Heart left ventricle (tissue), 13 donors: ENCODE measurements around the gene ZGPAT.

Experiments used
- CTCF ChIP-seq, 12 donors: fragments of 200-600 bp; sonication (generic) in 4 of 12; IDR thresholded peaks; one replicate each; pipeline versions ENCODE4 v1.5.0 to v1.8.0; 2018 to 2022; ENCODE audit warnings: antibody characterized with exemption in 12 of 12, mild to moderate bottlenecking in 5 of 12
- POLR2A ChIP-seq, 2 donors: fragments of 450-650 bp; IDR thresholded peaks; one replicate each; pipeline ENCODE4 v1.6.1; 2017; ENCODE audit warnings: antibody characterized with exemption in 2 of 2, mild to moderate bottlenecking in 2 of 2, moderate library complexity in 2 of 2
- donor health status: ischemic (EF 13 %, LVEDD 7.1; RV severe dilation, severe dysfunction).
- donor health status: DM: no; HTN: yes; CAD: no.
- donor health status: DM: no; HTN: no; CAD: no.
- donor health status: ischemic (EF 25% LVEDD 6.9; RV normal size, moderate dysfunction).
- donor health status: ischemic (EF 25% LVEDD 5.7; RV mildly dilated, moderate dysfunction).
- donor health status: ischemic (EF 35%, LVEDD 5.7; RV mildly dilated, moderate dysfunction).
- donor health status: nonischemic (EF 11% LVEDD 7.7; RV severe dilation, severe dysfunction).
- donor health status: DM: yes; HTN: yes; CAD: no.
- donor health status: PGD.
- donor health status: ischemic (EF 29% LVEDD 5.4; RV normal size, mild dysfunction).
- donor health status: nonischemic (EF 23%, LVEDD 6.1; RV moderate dilation, normal function).

- TF ChIP-seq CTCF (IDR thresholded peaks at IDR 0.05) (no peak), POLR2A (IDR thresholded peaks at IDR 0.05) (no peak)
Measured at GRCh38 chr20:63703471-63703975, 4.3 kb upstream of the ZGPAT start.
